Caco-2 (cell line): ENCODE results near the gene CYP2U1. TPM values are rescaled to one million over a fixed set of nuclear protein-coding genes. Genes with fewer than 3 reads are reported as not detected.

Source experiments
- BruUV-seq: library from RNA; stranded (reverse); fragments of 400-500 nt; replicated peaks from 2 replicates; lab custom pipeline; 2021; lab: Mats Ljungman, UMichigan
- CTCF ChIA-PET: fragments of 300-600 bp; sonication (Branson Sonifier 250); formaldehyde crosslinking; loops from one replicate; lab custom pipeline; 2022; ENCODE audit warnings: antibody characterized with exemption; lab: Charles Lee
- POLR2A ChIA-PET: fragments of 300-600 bp; sonication (Branson Sonifier 250); formaldehyde crosslinking; loops from one replicate; lab custom pipeline; 2022; ENCODE audit warnings: antibody characterized with exemption; lab: Charles Lee
- DNase-seq, 2 experiments: peaks; one replicate each; pipeline versions ENCODE4 v3.0.0 to v3.0.0-alpha.2; 2020 to 2022
- H3K27me3 ChIP-seq: replicated peaks from 2 replicates; pipeline ENCODE4 v1.6.0; 2011; ENCODE audit warnings: low read length; ENCODE audit not compliant: control insufficient read depth, insufficient read depth
- H3K36me3 ChIP-seq: 2 replicates; pipeline ENCODE4 v1.5.1; 2011; ENCODE audit warnings: low read length; ENCODE audit not compliant: control insufficient read depth, insufficient read depth
- H3K4me1 ChIP-seq: fragments of 250-450 bp; sonication (Bioruptor Pico); 2 replicates; pipeline ENCODE4 v1.5.1; 2020; ENCODE audit warnings: mild to moderate bottlenecking
- H3K4me3 ChIP-seq: 2 replicates; pipeline ENCODE4 v1.5.1; 2011; ENCODE audit warnings: low read depth, mild to moderate bottlenecking, control low read depth, low read length
- H3K9me3 ChIP-seq: fragments of 250-450 bp; sonication (Bioruptor Pico); 2 replicates; pipeline ENCODE4 v1.5.1; 2020; ENCODE audit warnings: mild to moderate bottlenecking, moderate library complexity
- H3K27ac Mint-ChIP-seq: one replicate; pipeline ENCODE4 v1.8.0; 2022; ENCODE audit warnings: mixed read lengths; ENCODE audit not compliant: unreplicated experiment
- H3K27me3 Mint-ChIP-seq: one replicate; pipeline ENCODE4 v1.8.0; 2022; ENCODE audit warnings: mixed read lengths; ENCODE audit not compliant: insufficient read depth, unreplicated experiment
- H3K36me3 Mint-ChIP-seq: one replicate; pipeline ENCODE4 v1.8.0; 2022; ENCODE audit warnings: mild to moderate bottlenecking, mixed read lengths; ENCODE audit not compliant: insufficient read depth, unreplicated experiment
- H3K4me1 Mint-ChIP-seq: one replicate; pipeline ENCODE4 v1.8.0; 2022; ENCODE audit warnings: low read depth, mixed read lengths; ENCODE audit not compliant: unreplicated experiment
- H3K4me3 Mint-ChIP-seq: one replicate; pipeline ENCODE4 v1.8.0; 2022; ENCODE audit warnings: mild to moderate bottlenecking, moderate library complexity, mixed read lengths; ENCODE audit not compliant: unreplicated experiment
- H3K9me3 Mint-ChIP-seq: one replicate; pipeline ENCODE4 v1.8.0; 2022; ENCODE audit warnings: mixed read lengths; ENCODE audit not compliant: unreplicated experiment
- CTCF ChIP-seq, 2 experiments: fragments of 200-600 bp in 1 of 2; IDR thresholded peaks; 1 replicate in 1 of 2; 2 replicates in 1 of 2; pipeline versions ENCODE4 v1.5.1 to v1.8.0; 2011 to 2022; ENCODE audit warnings: antibody characterized with exemption in 1 of 2, control low read depth in 1 of 2, inconsistent platforms in 1 of 2, low read depth in 1 of 2, low read length in 1 of 2, mild to moderate bottlenecking in 1 of 2, moderate library complexity in 1 of 2; ENCODE audit not compliant: insufficient read depth in 1 of 2, severe bottlenecking in 1 of 2, unreplicated experiment in 1 of 2
- intact Hi-C: fragments of 100-400 bp; cut with micrococcal nuclease; formaldehyde crosslinking; loops from one replicate; pipeline ENCODE4 v1.10.0; 2022; ENCODE audit not compliant: unreplicated experiment
- total RNA-seq: library from RNA; stranded (reverse); gene quantifications from 2 replicates; pipeline ENCODE4 v1.2.3, GENCODE V29; 2022

The CYP2U1 gene
- total RNA-seq, 1 experiment from 2014 or later: 1.7 TPM

- no peak for DNase-seq
- POLR2A ChIA-PET: interaction anchor here (0.6 kb wide), 1 partner anchor 415 kb away, joined by 3 read pairs; no protein-coding TSS in a partner anchor
- TF ChIP-seq CTCF (IDR thresholded peaks at IDR 0.05; ENCODE audit: insufficient read depth in 1 of 2, low read depth in 1 of 2, low read length in 1 of 2, severe bottlenecking in 1 of 2, unreplicated experiment in 1 of 2): no peak
These were observed 14.5 kb downstream of the CYP2U1 start for GRCh38 chr4:107945809-107946208.

DNA sequence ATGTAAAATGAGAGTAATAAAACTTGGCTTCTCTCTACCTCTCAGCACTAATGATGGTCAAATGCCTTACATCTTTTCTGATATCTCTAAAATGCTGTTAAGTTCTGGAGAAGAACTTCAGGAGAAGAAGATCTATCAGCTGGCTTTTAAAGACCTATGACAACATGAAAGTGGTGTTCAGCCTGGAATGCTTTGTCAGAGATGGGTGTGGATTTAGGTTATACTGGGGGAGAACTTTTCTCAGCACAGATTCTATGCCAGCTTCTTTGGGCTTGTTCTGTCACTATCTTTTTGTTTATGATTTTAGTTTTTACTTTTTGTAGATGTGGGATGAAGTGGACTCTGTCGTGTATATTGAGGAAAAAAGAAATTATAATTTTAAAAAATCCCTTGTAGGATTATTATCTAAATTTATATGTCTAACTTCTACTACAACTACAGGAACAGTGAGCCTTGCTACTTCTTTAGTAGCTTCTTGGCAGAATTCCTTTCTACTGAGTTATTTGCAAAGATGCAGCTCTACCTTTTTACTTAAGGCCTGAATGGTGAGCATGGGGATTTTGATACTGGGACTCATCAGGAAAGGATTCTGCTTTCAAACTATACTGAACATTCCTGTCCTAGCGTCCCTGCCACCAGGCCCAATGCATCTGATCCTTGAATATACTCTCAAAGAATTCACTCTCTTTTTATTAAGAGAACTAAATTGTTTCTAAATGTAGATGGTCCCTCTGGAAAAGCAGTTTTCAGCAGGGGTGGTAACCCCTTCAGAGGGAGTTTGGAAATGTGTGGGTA lies 19.6 kb downstream of the CYP2U1 start:
- ChIA-PET POLR2A (no interaction called here), CTCF (no interaction called here)
- Mint-ChIP-seq H3K36me3 (no peaks in the 10 kb centered on the region), H3K4me1 (no peaks in the 10 kb centered on the region), H3K27me3 (no peaks in the 10 kb centered on the region), H3K27ac (no peak overlapping the region), H3K4me3 (no peak overlapping the region), H3K9me3 (no peaks in the 10 kb centered on the region)
- DNase-seq: no peak
- Histone ChIP-seq H3K4me1 (no peaks in the 10 kb centered on the region), H3K27me3 (no peaks in the 10 kb centered on the region), H3K36me3 (no peaks in the 10 kb centered on the region), H3K4me3 (no peak overlapping the region), H3K9me3 (no peaks in the 10 kb centered on the region)
- intact Hi-C loops: no loop called here
- no peak for TF ChIP-seq CTCF (IDR thresholded peaks at IDR 0.05; ENCODE audit: insufficient read depth in 1 of 2, low read depth in 1 of 2, low read length in 1 of 2, severe bottlenecking in 1 of 2, unreplicated experiment in 1 of 2)
- BruUV-seq: no TSS peak

More at GRCh38 chr4:107945809-107946208, 14.5 kb downstream of the CYP2U1 start:
- Mint-ChIP-seq H3K9me3 (no peaks in the 10 kb centered on the region), H3K27me3 (no peaks in the 10 kb centered on the region), H3K4me3 (no peak overlapping the region), H3K4me1 (no peaks in the 10 kb centered on the region), H3K27ac (no peak overlapping the region), H3K36me3 (no peaks in the 10 kb centered on the region)
- Histone ChIP-seq H3K27me3 (no peaks in the 10 kb centered on the region), H3K9me3 (no peaks in the 10 kb centered on the region), H3K4me3 (no peak overlapping the region), H3K4me1 (no peaks in the 10 kb centered on the region), H3K36me3 (no peaks in the 10 kb centered on the region)
- intact Hi-C loops: no loop called here
- CTCF ChIA-PET: no interaction called here
- BruUV-seq: no TSS peak

DNA sequence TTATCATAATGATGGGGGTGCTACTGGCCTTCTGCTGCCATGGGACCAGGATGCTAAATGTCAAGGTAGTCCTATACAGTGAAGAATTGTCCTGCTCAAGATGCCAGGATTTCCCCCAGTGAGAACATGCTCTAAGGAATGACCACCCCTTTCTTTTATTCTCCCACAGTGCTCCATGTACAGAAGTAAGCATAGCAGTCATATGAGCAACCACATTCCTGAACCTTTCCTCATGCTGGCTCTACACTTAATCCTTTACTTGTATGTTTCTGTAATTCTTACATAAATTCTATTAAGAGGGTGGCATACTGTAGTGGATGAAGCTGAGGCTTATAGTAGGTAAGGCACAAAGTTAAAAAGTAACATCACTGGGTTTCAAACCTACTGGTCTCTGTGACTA lies 20.2 kb downstream of the CYP2U1 start:
- no peak for TF ChIP-seq CTCF (IDR thresholded peaks at IDR 0.05; ENCODE audit: insufficient read depth in 1 of 2, low read depth in 1 of 2, low read length in 1 of 2, severe bottlenecking in 1 of 2, unreplicated experiment in 1 of 2)
- H3K27ac Mint-ChIP-seq: no peak overlapping the region
- ChIA-PET CTCF (no interaction called here), POLR2A (no interaction called here)
- H3K4me3 ChIP-seq: no peak overlapping the region
- intact Hi-C loops: no loop called here
- H3K27me3 Mint-ChIP-seq: no peaks in the 10 kb centered on the region
- 0 out of 2 replicates have a peak, but pooled peaks cover 3% of the 10 kb centered on the region for H3K9me3 ChIP-seq
- H3K27me3 ChIP-seq: no peaks in the 10 kb centered on the region
- H3K4me3 Mint-ChIP-seq: no peak overlapping the region
- no peaks in the 10 kb centered on the region for H3K4me1 ChIP-seq
- no peaks in the 10 kb centered on the region for H3K36me3 ChIP-seq
- H3K9me3 Mint-ChIP-seq: no peaks in the 10 kb centered on the region
- H3K36me3 Mint-ChIP-seq: no peaks in the 10 kb centered on the region
- DNase-seq: no peak
- no TSS peak for BruUV-seq
- H3K4me1 Mint-ChIP-seq: no peaks in the 10 kb centered on the region
